Amygdala (tissue), 56 donors: Measurements from ENCODE around the gene WHRN.

Experiments used
- DNase-seq, 56 donors: peaks; one replicate each; lab custom pipeline; 2025; lab: John Stamatoyannopoulos, UW

WHRN gene

GRCh38 chr9:114452219-114453165, 52.8 kb downstream of the WHRN start:
- DNase-seq, result no peak

GRCh38 chr9:114451707-114452031, 53.6 kb downstream of the WHRN start:
- no peak for DNase-seq

GRCh38 chr9:114450833-114451706, 54.2 kb downstream of the WHRN start:
- no peak for DNase-seq

GRCh38 chr9:114450181-114450580, 55.1 kb downstream of the WHRN start:
- peak in 6 of 56 donors; percentile 8 to 24 (median 15) for DNase-seq

GRCh38 chr9:114449236-114449635, 56.0 kb downstream of the WHRN start:
- DNase-seq, result no peak

GRCh38 chr9:114448706-114449105, 56.6 kb downstream of the WHRN start:
- no peak for DNase-seq

- DNase-seq, result no peak
Observed at GRCh38 chr9:114446672-114447450, 58.4 kb downstream of the WHRN start.

GRCh38 chr9:114446036-114446435, 59.2 kb downstream of the WHRN start:
- no peak for DNase-seq

- DNase-seq, result no peak
Observed at GRCh38 chr9:114445616-114446015, 59.7 kb downstream of the WHRN start.

- DNase-seq, result peak in 7 of 56 donors; percentile 7 to 26 (median 21)
Observed at GRCh38 chr9:114442022-114442421, 63.3 kb downstream of the WHRN start.

GRCh38 chr9:114437401-114437893, 67.8 kb downstream of the WHRN start:
- no peak for DNase-seq

GRCh38 chr9:114434878-114435311, 70.4 kb downstream of the WHRN start:
- DNase-seq, result peak in 15 of 56 donors; percentile 9 to 58 (median 28)

GRCh38 chr9:114433720-114434255, 71.5 kb downstream of the WHRN start:
- no peak for DNase-seq

GRCh38 chr9:114433086-114433485, 72.2 kb downstream of the WHRN start:
- no peak for DNase-seq

- no peak for DNase-seq
Observed at GRCh38 chr9:114432323-114433067, 72.8 kb downstream of the WHRN start.

GRCh38 chr9:114431770-114432169, 73.5 kb downstream of the WHRN start:
- no peak for DNase-seq

- DNase-seq, result no peak
Observed at GRCh38 chr9:114431003-114431402, 74.3 kb downstream of the WHRN start.

- no peak for DNase-seq
Observed at GRCh38 chr9:114430457-114430856, 74.8 kb downstream of the WHRN start.

GRCh38 chr9:114429488-114429887, 75.8 kb downstream of the WHRN start:
- DNase-seq, result no peak
